Measurements from ENCODE around the gene PPP1R14B.

PPP1R14B gene

GRCh38 chr11:64241241-64241490 lies 5.6 kb downstream of the PPP1R14B start:
- no peak for TF ChIP-seq REST (IDR thresholded peaks at IDR 0.05; ENCODE audit: low read depth)

GRCh38 chr11:64240435-64241240 lies 6.1 kb downstream of the PPP1R14B start, which contains the start of gene FKBP2:
FKBP2 (plus strand) TSS chr11:64241095; CDS start chr11:64242388, 1,293 bp downstream.
- TF ChIP-seq TAF1 (IDR thresholded peaks at IDR 0.05; ENCODE audit: low read depth) (peak; percentile 88), CEBPB (IDR thresholded peaks at IDR 0.05) (0 out of 2 replicates have a peak, but pooled peaks have one; percentile 22), NFIC (IDR thresholded peaks at IDR 0.05) (peak; percentile 83), YY1 (IDR thresholded peaks at IDR 0.05; ENCODE audit: low read depth) (no peak), RAD21 (IDR thresholded peaks at IDR 0.05; ENCODE audit: low read depth) (no peak), EGR1 (IDR thresholded peaks at IDR 0.05) (peak; percentile 31; the same call in 1 of the 2 replicates), ZBTB7A (IDR thresholded peaks at IDR 0.05; ENCODE audit: low read depth) (peak; percentile 76; the same call in 1 of the 2 replicates), TCF12 (IDR thresholded peaks at IDR 0.05; ENCODE audit: low read depth) (peak; percentile 88), FOXM1 (IDR thresholded peaks at IDR 0.05; ENCODE audit: borderline replicate concordance, low read depth) (peak; percentile 91), CREB1 (IDR thresholded peaks at IDR 0.05; ENCODE audit: low read depth) (peak; percentile 87), EP300 (IDR thresholded peaks at IDR 0.05; ENCODE audit: borderline replicate concordance) (peak; percentile 50; the same call in 1 of the 2 replicates), REST (IDR thresholded peaks at IDR 0.05; ENCODE audit: low read depth) (no peak), MAX (IDR thresholded peaks at IDR 0.05) (peak; percentile 56), TEAD4 (IDR thresholded peaks at IDR 0.05) (peak; percentile 17), USF1 (IDR thresholded peaks at IDR 0.05) (peak; percentile 41; the same call in 1 of the 2 replicates)

GRCh38 chr11:64239662-64240434 lies 6.9 kb downstream of the PPP1R14B start:
- no peak for TF ChIP-seq RAD21 (IDR thresholded peaks at IDR 0.05; ENCODE audit: low read depth)
- no peak for TF ChIP-seq TAF1 (IDR thresholded peaks at IDR 0.05; ENCODE audit: low read depth)
- no peak for TF ChIP-seq REST (IDR thresholded peaks at IDR 0.05; ENCODE audit: low read depth)
- TF ChIP-seq FOXM1 (IDR thresholded peaks at IDR 0.05; ENCODE audit: borderline replicate concordance, low read depth) = no peak
- no peak for TF ChIP-seq TCF12 (IDR thresholded peaks at IDR 0.05; ENCODE audit: low read depth)
- TF ChIP-seq TEAD4 (IDR thresholded peaks at IDR 0.05) = no peak
- TF ChIP-seq ZBTB7A (IDR thresholded peaks at IDR 0.05; ENCODE audit: low read depth) = no peak
- no peak for TF ChIP-seq CEBPB (IDR thresholded peaks at IDR 0.05)
- no peak for TF ChIP-seq YY1 (IDR thresholded peaks at IDR 0.05; ENCODE audit: low read depth)
- no peak for TF ChIP-seq EGR1 (IDR thresholded peaks at IDR 0.05)
- TF ChIP-seq NFIC (IDR thresholded peaks at IDR 0.05) = no peak
- TF ChIP-seq MAX (IDR thresholded peaks at IDR 0.05) = no peak
- TF ChIP-seq CREB1 (IDR thresholded peaks at IDR 0.05; ENCODE audit: low read depth) = no peak
- TF ChIP-seq EP300 (IDR thresholded peaks at IDR 0.05; ENCODE audit: borderline replicate concordance) = no peak
- TF ChIP-seq USF1 (IDR thresholded peaks at IDR 0.05) = no peak

- no peak for TF ChIP-seq TAF1 (IDR thresholded peaks at IDR 0.05; ENCODE audit: low read depth)
- no peak for TF ChIP-seq REST (IDR thresholded peaks at IDR 0.05; ENCODE audit: low read depth)
- no peak for TF ChIP-seq YY1 (IDR thresholded peaks at IDR 0.05; ENCODE audit: low read depth)
- TF ChIP-seq MAX (IDR thresholded peaks at IDR 0.05) = no peak
- no peak for TF ChIP-seq FOXM1 (IDR thresholded peaks at IDR 0.05; ENCODE audit: borderline replicate concordance, low read depth)
- no peak for TF ChIP-seq CEBPB (IDR thresholded peaks at IDR 0.05)
- no peak for TF ChIP-seq ZBTB7A (IDR thresholded peaks at IDR 0.05; ENCODE audit: low read depth)
- TF ChIP-seq EP300 (IDR thresholded peaks at IDR 0.05; ENCODE audit: borderline replicate concordance) = no peak
- no peak for TF ChIP-seq EGR1 (IDR thresholded peaks at IDR 0.05)
- TF ChIP-seq USF1 (IDR thresholded peaks at IDR 0.05) = no peak
- TF ChIP-seq CREB1 (IDR thresholded peaks at IDR 0.05; ENCODE audit: low read depth) = no peak
- TF ChIP-seq NFIC (IDR thresholded peaks at IDR 0.05) = no peak
- no peak for TF ChIP-seq TCF12 (IDR thresholded peaks at IDR 0.05; ENCODE audit: low read depth)
- no peak for TF ChIP-seq RAD21 (IDR thresholded peaks at IDR 0.05; ENCODE audit: low read depth)
- TF ChIP-seq TEAD4 (IDR thresholded peaks at IDR 0.05) = no peak
Measured at GRCh38 chr11:64238999-64239398, 7.7 kb downstream of the PPP1R14B start.

All from Ishikawa (cell line).